ENCODE results near the gene ALG14.

GRCh38 chr1:94978401-94978800 is 94.3 kb downstream of the ALG14 start:
- TF ChIP-seq SRF (IDR thresholded peaks at IDR 0.05; ENCODE audit: low read depth) (no peak), POLR2A (IDR thresholded peaks at IDR 0.05; ENCODE audit: borderline replicate concordance, extremely low read depth, insufficient read depth, insufficient read length) (no peak), EZH2phosphoT487 (IDR thresholded peaks at IDR 0.05; ENCODE audit: borderline replicate concordance) (no peak), POLR2AphosphoS5 (IDR thresholded peaks at IDR 0.05; ENCODE audit: low read depth, low read length) (no peak)

Data from HCT116 (cell line).